ENCODE data around the gene KPTN.

The KPTN gene

GRCh38 chr19:47438793-47439220 lies 45.2 kb downstream of the KPTN start:
- H3K27ac ChIP-seq (ENCODE audit: low read depth, low read length): no peak overlapping the region
- H3K4me1 ChIP-seq (ENCODE audit: insufficient read depth, low read length): peaks cover 8% of the 10 kb centered on the region
- H3K27me3 ChIP-seq (ENCODE audit: control insufficient read depth in 1 of 2, insufficient read depth in 2 of 2, low read length in 2 of 2): peaks cover 0 to 10% of the 10 kb centered on the region in 2 donors
- H3K4me3 ChIP-seq (ENCODE audit: low read depth in 1 of 2, low read length in 2 of 2): no peak overlapping the region
- no peaks in the 10 kb centered on the region for H3K36me3 ChIP-seq (ENCODE audit: insufficient read depth, low read length)
- no peak overlapping the region for H3K9ac ChIP-seq (ENCODE audit: low read length)
- H3K9me3 ChIP-seq (ENCODE audit: low read length): no peaks in the 10 kb centered on the region

DNA sequence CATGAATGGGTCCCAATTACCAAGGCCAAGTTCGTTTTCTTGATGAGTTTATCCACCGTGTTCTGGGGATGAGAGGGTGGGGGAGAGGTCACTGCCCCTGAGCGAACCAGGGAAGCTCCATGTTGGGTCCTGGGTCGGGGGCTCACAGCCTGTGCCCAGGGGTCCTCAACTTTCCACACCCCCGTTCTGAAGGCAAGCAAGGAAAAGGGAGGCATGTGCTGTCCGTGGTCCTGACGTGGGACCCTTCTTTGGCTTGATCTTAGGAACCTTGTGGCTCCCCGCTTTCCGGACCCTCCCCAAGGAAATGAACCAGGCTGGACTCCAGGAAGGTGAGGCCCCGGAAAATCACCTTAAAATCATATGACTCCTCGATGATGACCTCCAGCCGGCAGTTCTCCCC lies 46.5 kb downstream of the KPTN start:
- peaks cover 8% of the 10 kb centered on the region for H3K4me1 ChIP-seq (ENCODE audit: insufficient read depth, low read length)
- no peak overlapping the region for H3K27ac ChIP-seq (ENCODE audit: low read depth, low read length)
- H3K9me3 ChIP-seq (ENCODE audit: low read length): no peaks in the 10 kb centered on the region
- H3K27me3 ChIP-seq (ENCODE audit: control insufficient read depth in 1 of 2, insufficient read depth in 2 of 2, low read length in 2 of 2): peaks cover 0 to 16% of the 10 kb centered on the region in 2 donors
- no peak overlapping the region for H3K4me3 ChIP-seq (ENCODE audit: low read depth in 1 of 2, low read length in 2 of 2)
- H3K36me3 ChIP-seq (ENCODE audit: insufficient read depth, low read length): no peaks in the 10 kb centered on the region
- no peak overlapping the region for H3K9ac ChIP-seq (ENCODE audit: low read length)

GRCh38 chr19:47436712-47437401 lies 47.2 kb downstream of the KPTN start:
- Histone ChIP-seq H3K4me3 (ENCODE audit: low read depth in 1 of 2, low read length in 2 of 2) (no peak overlapping the region), H3K27ac (ENCODE audit: low read depth, low read length) (no peak overlapping the region), H3K9me3 (ENCODE audit: low read length) (no peaks in the 10 kb centered on the region), H3K36me3 (ENCODE audit: insufficient read depth, low read length) (no peaks in the 10 kb centered on the region), H3K4me1 (ENCODE audit: insufficient read depth, low read length) (peaks cover 8% of the 10 kb centered on the region), H3K9ac (ENCODE audit: low read length) (no peak overlapping the region), H3K27me3 (ENCODE audit: control insufficient read depth in 1 of 2, insufficient read depth in 2 of 2, low read length in 2 of 2) (peaks cover 6 to 19% of the 10 kb centered on the region in 2 donors)

DNA sequence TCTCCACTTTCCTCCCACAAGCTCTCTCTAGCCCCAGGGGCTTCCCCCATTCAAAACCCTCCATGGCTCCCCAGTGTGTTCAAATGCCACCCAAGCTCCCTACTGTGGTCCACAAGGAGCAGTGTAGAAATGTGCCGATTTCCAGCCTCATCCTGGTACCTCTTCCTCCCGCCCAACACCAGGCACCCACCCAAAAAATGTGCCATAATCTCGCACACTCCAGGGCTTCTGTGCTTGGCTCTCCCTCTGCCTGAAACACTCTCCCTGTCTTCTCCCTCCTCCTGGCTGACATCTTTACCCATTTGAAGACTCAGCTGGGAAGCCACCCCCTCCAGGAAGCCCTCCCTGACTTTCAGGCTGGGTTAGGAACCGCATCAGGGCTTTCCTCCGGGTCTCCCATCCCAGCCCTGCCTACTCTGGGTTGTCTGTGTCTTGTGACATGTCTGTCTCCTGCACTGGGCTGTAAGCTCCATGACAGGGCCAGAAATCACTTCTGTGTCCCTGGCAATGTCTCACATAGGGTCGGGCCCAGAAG lies 48.1 kb downstream of the KPTN start:
- Histone ChIP-seq H3K36me3 (ENCODE audit: insufficient read depth, low read length) (no peaks in the 10 kb centered on the region), H3K4me3 (ENCODE audit: low read depth in 1 of 2, low read length in 2 of 2) (no peak overlapping the region), H3K27me3 (ENCODE audit: control insufficient read depth in 1 of 2, insufficient read depth in 2 of 2, low read length in 2 of 2) (peaks cover 9 to 24% of the 10 kb centered on the region in 2 donors), H3K9ac (ENCODE audit: low read length) (no peak overlapping the region), H3K9me3 (ENCODE audit: low read length) (no peaks in the 10 kb centered on the region), H3K27ac (ENCODE audit: low read depth, low read length) (no peak overlapping the region), H3K4me1 (ENCODE audit: insufficient read depth, low read length) (peaks cover 8% of the 10 kb centered on the region)

DNA sequence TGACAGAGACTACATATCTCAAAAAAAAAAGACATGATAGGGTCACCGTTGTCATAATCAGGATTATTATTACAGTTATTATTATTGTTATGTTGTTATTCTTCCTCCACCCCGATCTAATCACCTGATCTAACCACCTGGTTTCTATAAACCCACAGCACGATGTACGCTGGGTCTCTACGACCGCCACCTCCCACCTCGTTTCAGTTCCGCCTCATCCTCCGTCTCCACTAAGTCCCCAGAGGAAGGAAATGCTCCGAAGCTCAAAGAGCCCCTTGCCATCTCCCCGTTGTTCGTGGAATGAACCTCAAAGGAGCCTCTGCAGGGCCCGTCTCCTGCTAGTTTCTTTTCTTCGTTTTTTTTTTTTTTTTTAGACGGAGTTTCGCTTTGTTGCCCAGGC lies 48.8 kb downstream of the KPTN start:
- Histone ChIP-seq H3K9me3 (ENCODE audit: low read length) (no peaks in the 10 kb centered on the region), H3K36me3 (ENCODE audit: insufficient read depth, low read length) (no peaks in the 10 kb centered on the region), H3K27me3 (ENCODE audit: control insufficient read depth in 1 of 2, insufficient read depth in 2 of 2, low read length in 2 of 2) (peaks cover 9 to 28% of the 10 kb centered on the region in 2 donors), H3K4me1 (ENCODE audit: insufficient read depth, low read length) (peaks cover 12% of the 10 kb centered on the region), H3K9ac (ENCODE audit: low read length) (no peak overlapping the region), H3K4me3 (ENCODE audit: low read depth in 1 of 2, low read length in 2 of 2) (no peak overlapping the region), H3K27ac (ENCODE audit: low read depth, low read length) (no peak overlapping the region)

- H3K36me3 ChIP-seq (ENCODE audit: insufficient read depth, low read length): no peaks in the 10 kb centered on the region
- H3K4me3 ChIP-seq (ENCODE audit: low read depth in 1 of 2, low read length in 2 of 2): no peak overlapping the region
- H3K4me1 ChIP-seq (ENCODE audit: insufficient read depth, low read length): peaks cover 12% of the 10 kb centered on the region
- no peaks in the 10 kb centered on the region for H3K9me3 ChIP-seq (ENCODE audit: low read length)
- no peak overlapping the region for H3K9ac ChIP-seq (ENCODE audit: low read length)
- H3K27ac ChIP-seq (ENCODE audit: low read depth, low read length): no peak overlapping the region
- H3K27me3 ChIP-seq (ENCODE audit: control insufficient read depth in 1 of 2, insufficient read depth in 2 of 2, low read length in 2 of 2): peaks cover 9 to 39% of the 10 kb centered on the region in 2 donors
Observed at GRCh38 chr19:47434088-47434487, 49.9 kb downstream of the KPTN start.

DNA sequence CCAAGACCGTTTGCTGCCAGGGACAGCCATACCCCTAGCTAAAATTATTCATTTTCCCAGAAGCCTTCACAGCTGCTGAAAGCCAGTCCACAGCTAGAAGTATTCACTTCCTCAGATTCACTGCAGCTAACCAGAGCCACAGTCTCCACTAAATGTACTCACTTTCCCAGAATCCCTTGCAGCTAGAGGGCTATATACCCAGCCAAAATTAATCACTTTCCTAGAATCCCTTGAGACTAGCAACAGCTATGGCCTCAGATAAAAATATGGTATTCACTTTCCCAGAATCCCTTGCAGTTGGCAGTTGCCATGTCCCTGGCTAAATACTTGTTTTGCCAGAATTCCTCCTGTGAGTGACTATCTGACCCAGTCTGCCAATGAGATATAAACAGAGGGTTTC lies 50.9 kb downstream of the KPTN start:
- Histone ChIP-seq H3K27me3 (ENCODE audit: control insufficient read depth in 1 of 2, insufficient read depth in 2 of 2, low read length in 2 of 2) (peaks cover 9 to 40% of the 10 kb centered on the region in 2 donors), H3K9me3 (ENCODE audit: low read length) (no peaks in the 10 kb centered on the region), H3K4me3 (ENCODE audit: low read depth in 1 of 2, low read length in 2 of 2) (no peak overlapping the region), H3K36me3 (ENCODE audit: insufficient read depth, low read length) (no peaks in the 10 kb centered on the region), H3K27ac (ENCODE audit: low read depth, low read length) (no peak overlapping the region), H3K9ac (ENCODE audit: low read length) (no peak overlapping the region), H3K4me1 (ENCODE audit: insufficient read depth, low read length) (peaks cover 17% of the 10 kb centered on the region)

GRCh38 chr19:47432499-47432898 lies 51.5 kb downstream of the KPTN start:
- Histone ChIP-seq H3K4me1 (ENCODE audit: insufficient read depth, low read length) (peaks cover 21% of the 10 kb centered on the region), H3K9me3 (ENCODE audit: low read length) (no peaks in the 10 kb centered on the region), H3K27me3 (ENCODE audit: control insufficient read depth in 1 of 2, insufficient read depth in 2 of 2, low read length in 2 of 2) (peaks cover 9 to 40% of the 10 kb centered on the region in 2 donors)

GRCh38 chr19:47432091-47432490 lies 51.9 kb downstream of the KPTN start:
- Histone ChIP-seq H3K36me3 (ENCODE audit: insufficient read depth, low read length) (no peaks in the 10 kb centered on the region), H3K9me3 (ENCODE audit: low read length) (no peaks in the 10 kb centered on the region), H3K4me3 (ENCODE audit: low read depth in 1 of 2, low read length in 2 of 2) (no peak overlapping the region), H3K27me3 (ENCODE audit: control insufficient read depth in 1 of 2, insufficient read depth in 2 of 2, low read length in 2 of 2) (peaks cover 9 to 40% of the 10 kb centered on the region in 2 donors), H3K4me1 (ENCODE audit: insufficient read depth, low read length) (peaks cover 24% of the 10 kb centered on the region), H3K9ac (ENCODE audit: low read length) (no peak overlapping the region), H3K27ac (ENCODE audit: low read depth, low read length) (no peak overlapping the region)

More at GRCh38 chr19:47432499-47432898, 51.5 kb downstream of the KPTN start:
- Histone ChIP-seq H3K9ac (ENCODE audit: low read length) (no peak overlapping the region), H3K27ac (ENCODE audit: low read depth, low read length) (no peak overlapping the region), H3K4me3 (ENCODE audit: low read depth in 1 of 2, low read length in 2 of 2) (no peak overlapping the region), H3K36me3 (ENCODE audit: insufficient read depth, low read length) (no peaks in the 10 kb centered on the region)

- Histone ChIP-seq H3K27me3 (ENCODE audit: control insufficient read depth in 1 of 2, insufficient read depth in 2 of 2, low read length in 2 of 2) (peaks cover 9 to 35% of the 10 kb centered on the region in 2 donors), H3K4me3 (ENCODE audit: low read depth in 1 of 2, low read length in 2 of 2) (no peak overlapping the region), H3K36me3 (ENCODE audit: insufficient read depth, low read length) (no peaks in the 10 kb centered on the region), H3K9me3 (ENCODE audit: low read length) (no peaks in the 10 kb centered on the region), H3K27ac (ENCODE audit: low read depth, low read length) (no peak overlapping the region), H3K4me1 (ENCODE audit: insufficient read depth, low read length) (peaks cover 16% of the 10 kb centered on the region), H3K9ac (ENCODE audit: low read length) (no peak overlapping the region)
Observed at GRCh38 chr19:47430041-47430802, 53.8 kb downstream of the KPTN start.

GRCh38 chr19:47429140-47429793 lies 54.8 kb downstream of the KPTN start:
- Histone ChIP-seq H3K27ac (ENCODE audit: low read depth, low read length) (no peak overlapping the region), H3K27me3 (ENCODE audit: control insufficient read depth in 1 of 2, insufficient read depth in 2 of 2, low read length in 2 of 2) (peaks cover 9 to 35% of the 10 kb centered on the region in 2 donors), H3K9me3 (ENCODE audit: low read length) (no peaks in the 10 kb centered on the region), H3K4me3 (ENCODE audit: low read depth in 1 of 2, low read length in 2 of 2) (no peak overlapping the region), H3K9ac (ENCODE audit: low read length) (no peak overlapping the region), H3K4me1 (ENCODE audit: insufficient read depth, low read length) (peaks cover 16% of the 10 kb centered on the region), H3K36me3 (ENCODE audit: insufficient read depth, low read length) (no peaks in the 10 kb centered on the region)

Measured in muscle layer of colon (tissue), 2 donors.